NCI-H146 treated with DMSO at 0.1 percent for 48 hours (cell line): Measurements from ENCODE around the gene TAS2R60.

Experiments
- DNase-seq: peaks from one replicate; lab custom pipeline; 2025; ENCODE audit not compliant: unreplicated experiment; lab: John Stamatoyannopoulos, UW

TAS2R60 gene

DNA sequence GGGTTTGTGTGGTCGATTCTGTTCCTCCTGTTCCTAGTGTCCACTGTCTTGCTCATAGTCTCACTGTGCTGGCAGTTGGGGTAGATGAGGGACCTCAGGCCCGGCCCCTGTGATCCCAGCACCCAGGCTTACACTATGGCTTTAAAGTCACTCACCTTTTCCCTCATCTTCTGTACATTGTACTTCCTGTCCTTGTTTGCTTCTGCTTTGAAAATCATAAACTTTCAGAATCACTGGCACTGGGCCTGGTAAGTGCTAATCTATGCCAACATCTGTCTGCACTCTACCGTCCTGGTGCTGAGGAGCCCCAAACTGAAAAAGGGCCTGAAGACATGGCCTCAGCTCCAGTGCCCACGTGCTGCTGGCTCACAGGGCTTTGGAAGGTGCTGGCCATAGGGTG is 5.7 kb upstream of the TAS2R60 start:
- no peak for DNase-seq

- no peak for DNase-seq
Measured at GRCh38 chr7:143439866-143440265, 3.4 kb upstream of the TAS2R60 start.

DNA sequence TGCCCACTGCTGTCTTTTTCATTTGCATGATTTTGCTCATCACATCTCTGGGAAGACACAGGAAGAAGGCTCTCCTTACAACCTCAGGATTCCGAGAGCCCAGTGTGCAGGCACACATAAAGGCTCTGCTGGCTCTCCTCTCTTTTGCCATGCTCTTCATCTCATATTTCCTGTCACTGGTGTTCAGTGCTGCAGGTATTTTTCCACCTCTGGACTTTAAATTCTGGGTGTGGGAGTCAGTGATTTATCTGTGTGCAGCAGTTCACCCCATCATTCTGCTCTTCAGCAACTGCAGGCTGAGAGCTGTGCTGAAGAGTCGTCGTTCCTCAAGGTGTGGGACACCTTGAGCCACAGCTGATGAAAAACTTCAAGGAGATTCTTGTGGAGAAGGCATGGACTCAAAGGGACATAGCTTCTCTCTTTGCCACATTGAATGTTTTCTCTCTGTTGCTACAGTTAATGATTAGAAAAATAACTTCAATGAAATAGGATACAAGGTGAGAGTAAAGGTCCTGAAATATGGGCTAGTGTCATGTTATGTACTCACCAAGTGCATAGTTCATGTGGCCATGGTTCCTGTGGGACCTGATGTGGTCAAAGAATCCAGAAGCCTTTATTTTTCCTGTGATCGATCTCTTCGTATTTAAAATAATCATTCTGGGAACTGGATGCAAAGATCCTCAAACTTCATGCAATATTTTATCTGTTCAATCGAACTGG is 970 bp downstream of the TAS2R60 start:
- no peak for DNase-seq

GRCh38 chr7:143444785-143445184 is 1.5 kb downstream of the TAS2R60 start:
- no peak for DNase-seq

DNA sequence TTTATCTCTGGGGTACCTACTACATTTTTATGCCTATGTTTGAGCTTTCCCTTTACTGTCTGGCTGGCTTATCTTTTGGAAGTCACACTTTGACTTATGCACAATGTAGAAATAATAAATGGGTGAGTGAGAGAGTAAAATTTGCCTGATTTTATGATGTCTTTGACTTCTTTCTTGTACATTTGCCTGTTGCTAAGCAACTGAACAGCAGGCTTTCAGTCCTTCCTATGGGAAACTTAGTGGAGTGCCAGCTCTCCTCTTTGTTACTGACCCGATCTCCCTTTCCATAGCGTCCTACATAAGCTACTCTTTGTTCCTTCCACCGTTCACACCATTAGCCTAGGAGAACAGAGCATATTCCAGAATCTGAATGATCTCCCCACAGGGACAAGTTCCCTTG is 4.2 kb downstream of the TAS2R60 start:
- DNase-seq, result no peak

DNA sequence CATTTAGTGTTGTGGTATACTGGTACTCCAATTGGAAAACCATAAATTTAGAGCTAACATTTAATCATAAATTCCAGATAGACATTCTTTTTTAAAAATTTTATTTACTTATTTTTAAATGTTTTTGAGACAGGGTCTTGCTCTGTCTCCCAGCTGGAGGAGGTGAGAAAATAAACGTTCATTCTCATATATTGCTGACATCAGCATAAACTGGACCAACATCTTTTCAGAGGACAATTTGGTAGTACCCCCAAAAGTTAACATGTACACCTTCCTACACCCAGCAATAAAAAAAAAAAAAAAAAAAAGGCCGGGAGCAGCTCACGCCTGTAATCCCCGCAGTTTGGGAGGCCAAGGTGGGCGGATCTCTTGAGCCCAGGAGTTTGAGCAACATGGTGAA is 5.2 kb downstream of the TAS2R60 start:
- no peak for DNase-seq

DNA sequence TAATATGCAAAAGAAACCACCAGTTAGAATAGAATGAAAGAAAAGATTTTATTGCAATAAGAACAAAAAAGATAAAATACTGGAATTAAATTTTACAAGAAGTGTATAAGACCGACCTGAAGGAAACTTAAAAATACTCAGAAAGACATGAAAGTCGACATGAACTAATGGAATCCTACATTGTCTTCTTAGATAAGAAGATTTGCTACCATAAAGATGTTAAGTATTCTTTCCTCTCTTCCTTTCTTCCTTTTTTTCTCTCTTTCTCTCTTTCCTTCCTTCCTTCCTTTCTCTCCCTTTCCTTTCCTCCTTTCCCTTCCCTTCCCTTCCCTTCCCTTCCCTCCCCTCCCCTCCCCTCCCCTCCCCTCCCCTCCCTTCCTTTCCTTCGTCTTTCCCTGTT is 6.5 kb downstream of the TAS2R60 start:
- DNase-seq, result no peak

GRCh38 chr7:143451122-143451521 is 7.9 kb downstream of the TAS2R60 start:
- DNase-seq, result no peak

GRCh38 chr7:143451746-143452145 is 8.5 kb downstream of the TAS2R60 start:
- no peak for DNase-seq

DNA sequence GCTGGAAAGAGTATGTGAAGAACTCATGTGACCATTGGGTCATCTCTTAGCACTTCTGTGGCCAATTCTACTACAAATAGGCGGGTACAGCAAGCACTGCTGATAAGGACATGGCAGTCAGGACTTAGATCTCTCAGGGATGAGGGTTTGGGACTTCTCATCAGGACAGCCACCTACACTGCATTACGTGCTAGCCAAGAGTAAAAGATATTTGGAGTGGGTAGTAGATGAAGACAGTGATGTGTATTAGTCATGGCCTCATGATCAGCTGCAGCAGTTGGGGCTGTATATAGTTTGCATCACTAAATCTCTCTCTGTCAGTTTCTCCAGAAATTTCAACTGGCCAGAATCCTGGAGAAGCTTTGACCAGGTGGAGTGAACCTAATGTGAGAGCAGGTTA is 9.2 kb downstream of the TAS2R60 start:
- DNase-seq, result no peak

DNA sequence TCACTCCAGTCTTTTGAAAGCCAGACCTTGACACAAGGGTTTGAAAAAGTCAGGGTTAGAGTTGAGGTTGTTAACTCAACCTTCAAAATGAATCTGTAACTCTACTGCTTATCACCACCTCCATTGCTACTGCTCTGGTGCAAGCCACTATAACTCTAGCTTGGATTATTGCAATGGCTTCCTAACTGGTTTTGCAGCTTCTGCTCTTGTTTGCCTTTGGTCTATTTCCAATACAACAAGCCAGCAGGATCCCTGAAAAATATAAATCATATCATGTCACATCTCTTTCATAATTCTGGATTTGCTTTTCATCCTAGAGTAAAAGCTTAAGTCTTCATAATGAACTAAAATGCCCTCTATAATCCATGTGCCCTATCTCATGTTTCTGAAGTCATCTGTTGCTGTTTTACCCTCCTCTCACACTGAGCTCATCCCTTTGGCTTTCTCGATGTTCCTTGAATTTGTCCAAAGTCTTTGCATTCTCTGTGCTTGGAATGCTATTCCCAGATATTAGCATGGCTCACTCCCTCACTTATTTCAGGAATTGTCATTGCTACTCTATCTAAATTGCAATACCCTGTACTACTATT is 10.9 kb downstream of the TAS2R60 start:
- DNase-seq, result no peak

- no peak for DNase-seq
Measured at GRCh38 chr7:143455491-143455890, 12.2 kb downstream of the TAS2R60 start.

GRCh38 chr7:143455942-143456341 is 12.7 kb downstream of the TAS2R60 start:
- DNase-seq, result no peak

DNA sequence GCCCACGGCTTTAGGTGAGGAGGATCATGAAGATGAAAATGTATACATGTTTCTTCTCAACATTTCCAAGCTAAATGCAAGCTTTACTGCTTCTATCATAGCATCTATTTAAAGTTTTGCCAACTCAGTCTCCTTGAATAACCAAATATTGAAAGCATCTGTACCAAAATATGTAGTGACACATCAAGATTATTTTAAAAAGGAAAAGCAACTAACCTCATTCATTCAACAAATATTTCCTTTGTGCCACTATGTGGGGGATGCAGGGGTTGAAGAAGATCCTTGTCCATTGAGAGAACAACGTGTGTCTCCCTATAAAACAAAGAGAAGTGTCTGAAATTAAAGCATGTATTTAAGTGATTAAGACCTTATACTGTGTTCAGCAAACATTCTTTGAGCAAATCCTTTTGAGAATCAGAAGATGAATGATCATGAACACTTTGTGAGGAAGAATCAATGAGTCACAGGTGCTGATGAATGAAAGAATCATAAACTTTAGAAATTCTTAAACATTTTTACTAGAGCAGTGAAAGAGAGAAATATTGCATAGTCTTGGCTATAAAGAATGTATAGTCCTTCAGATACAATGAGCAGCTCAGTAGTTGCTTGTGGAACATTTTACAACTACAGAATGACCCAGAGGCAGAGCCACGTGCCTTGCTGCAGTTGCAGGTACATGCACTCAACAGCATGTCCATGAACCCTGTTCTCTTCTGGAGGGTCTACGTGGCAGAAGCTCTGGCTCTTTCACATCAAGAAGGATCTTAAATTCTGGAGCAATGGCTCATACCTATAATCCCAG is 13.9 kb downstream of the TAS2R60 start:
- DNase-seq, result no peak

DNA sequence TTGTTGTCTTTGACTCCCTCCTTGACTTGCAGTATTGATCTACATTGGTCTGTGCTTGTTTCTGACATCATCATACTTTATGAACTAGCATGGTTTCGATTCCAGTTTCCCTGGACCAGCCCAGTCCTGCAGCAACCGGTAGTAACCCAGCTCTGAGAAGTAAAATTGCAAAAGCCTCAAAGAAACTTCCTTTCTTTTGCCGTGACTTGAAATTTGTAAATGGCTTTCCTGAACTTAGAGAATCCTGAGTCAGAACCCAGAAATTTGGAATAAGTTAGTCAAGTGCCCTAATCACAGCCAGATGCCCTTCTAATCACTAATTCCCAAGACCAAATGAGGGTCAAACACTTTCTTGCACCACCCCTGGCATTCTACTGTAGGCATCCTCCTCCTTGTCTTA is 15.0 kb downstream of the TAS2R60 start:
- no peak for DNase-seq

- DNase-seq, result no peak
Measured at GRCh38 chr7:143458681-143459080, 15.4 kb downstream of the TAS2R60 start.

DNA sequence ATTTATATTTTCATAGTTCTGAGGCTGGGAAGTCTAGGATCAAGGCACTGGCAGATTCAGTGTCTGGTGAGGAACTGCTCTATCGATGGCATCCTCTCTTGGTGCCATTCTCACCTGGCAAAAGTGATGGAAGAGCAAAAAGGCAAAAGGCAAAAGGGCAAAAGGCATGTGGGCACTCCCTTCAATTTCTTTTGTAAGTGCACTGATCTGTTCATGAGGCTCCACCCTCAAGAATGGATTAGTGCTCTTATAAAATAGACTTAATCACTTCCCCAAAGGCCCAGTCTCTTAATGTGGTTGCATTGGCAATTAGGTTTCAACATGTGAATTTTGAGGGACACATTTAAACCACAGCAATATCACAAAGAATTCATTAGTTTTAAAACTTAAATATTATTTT is 16.1 kb downstream of the TAS2R60 start:
- no peak for DNase-seq

- no peak for DNase-seq
Measured at GRCh38 chr7:143460271-143460979, 17.2 kb downstream of the TAS2R60 start.

GRCh38 chr7:143462045-143462444 is 18.8 kb downstream of the TAS2R60 start:
- no peak for DNase-seq

- DNase-seq, result no peak
Measured at GRCh38 chr7:143463556-143463955, 20.3 kb downstream of the TAS2R60 start.

DNA sequence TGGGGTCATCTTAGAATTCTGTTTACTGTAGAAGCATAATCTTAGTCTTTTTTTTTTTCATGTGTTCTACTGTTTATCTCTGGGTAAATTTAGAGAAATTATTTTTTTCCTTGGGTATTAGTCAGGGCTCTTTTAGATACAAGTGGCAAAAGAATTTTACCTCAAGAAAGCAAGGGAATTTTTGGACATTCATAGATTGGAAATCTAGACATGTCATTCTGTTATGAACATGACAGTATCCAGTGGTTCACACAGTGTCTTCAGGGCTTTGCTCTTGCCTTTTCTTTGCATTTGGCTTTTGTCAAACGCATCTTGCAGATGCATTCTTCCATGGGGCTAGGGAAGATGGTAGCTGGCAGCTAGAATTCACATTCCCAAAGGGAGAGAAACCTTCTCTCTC is 20.7 kb downstream of the TAS2R60 start:
- DNase-seq, result no peak

GRCh38 chr7:143467724-143468123 is 24.5 kb downstream of the TAS2R60 start:
- DNase-seq, result no peak
